Neuronal stem cell (in vitro differentiated cells): ENCODE measurements around the gene PIEZO2.

Experiments used
- DNase-seq: peaks from one replicate; pipeline ENCODE4 v3.0.0-alpha.2; 2013; ENCODE audit warnings: low spot score
- H2AFZ ChIP-seq: one replicate; pipeline ENCODE4 v1.6.1; 2013; ENCODE audit warnings: mild to moderate bottlenecking, low read length, inconsistent platforms
- H2AK5ac ChIP-seq: 2 replicates; pipeline ENCODE4 v1.6.1; 2013; ENCODE audit warnings: low read depth, mild to moderate bottlenecking, inconsistent platforms, low read length, moderate library complexity, mixed read lengths
- H2BK120ac ChIP-seq: 2 replicates; pipeline ENCODE4 v1.6.1; 2013; ENCODE audit warnings: low read depth, mild to moderate bottlenecking, inconsistent platforms, low read length, moderate library complexity, mixed read lengths
- H2BK12ac ChIP-seq: one replicate; pipeline ENCODE4 v1.6.1; 2013; ENCODE audit warnings: low read length, inconsistent platforms
- H2BK15ac ChIP-seq: 2 replicates; pipeline ENCODE4 v1.6.1; 2013; ENCODE audit warnings: mild to moderate bottlenecking, low read length, inconsistent platforms, mixed read lengths
- H2BK5ac ChIP-seq: one replicate; pipeline ENCODE4 v1.6.1; 2013; ENCODE audit warnings: inconsistent platforms, mild to moderate bottlenecking, low read length, moderate library complexity
- H3K14ac ChIP-seq: one replicate; pipeline ENCODE4 v1.6.1; 2013; ENCODE audit warnings: low read length, inconsistent platforms
- H3K18ac ChIP-seq: 2 replicates; pipeline ENCODE4 v1.6.1; 2013; ENCODE audit warnings: low read length, inconsistent platforms
- H3K23ac ChIP-seq: 2 replicates; pipeline ENCODE4 v1.6.1; 2013; ENCODE audit warnings: low read depth, mild to moderate bottlenecking, mixed read lengths, low read length, inconsistent platforms; ENCODE audit not compliant: poor library complexity
- H3K27ac ChIP-seq: replicated peaks from 3 replicates; pipeline ENCODE4 v1.5.1; 2013; ENCODE audit warnings: low read length, inconsistent platforms
- H3K27me3 ChIP-seq, 3 experiments: 2 replicates each; pipeline ENCODE4 v1.6.1; 2013; ENCODE audit warnings: low read length in 3 of 3, mild to moderate bottlenecking in 2 of 3, inconsistent platforms in 1 of 3, low read depth in 1 of 3, mixed read lengths in 1 of 3, moderate library complexity in 1 of 3; ENCODE audit not compliant: control insufficient read depth in 3 of 3, insufficient read depth in 3 of 3
- H3K36me3 ChIP-seq, 2 donors: replicated peaks in 1 of 2; 2 replicates each; pipeline ENCODE4 v1.6.1; 2013; ENCODE audit warnings: low read length in 2 of 2; ENCODE audit not compliant: control insufficient read depth in 2 of 2, insufficient read depth in 2 of 2
- H3K4ac ChIP-seq: 2 replicates; pipeline ENCODE4 v1.6.1; 2013; ENCODE audit warnings: inconsistent platforms, mild to moderate bottlenecking, low read length, moderate library complexity
- H3K4me1 ChIP-seq, 2 donors: 1 replicate in 1 of 2; 2 replicates in 1 of 2; pipeline ENCODE4 v1.6.1; 2013; ENCODE audit warnings: low read length in 2 of 2, low read depth in 1 of 2; ENCODE audit not compliant: control insufficient read depth in 2 of 2, insufficient read depth in 1 of 2
- H3K4me2 ChIP-seq: one replicate; pipeline ENCODE4 v1.6.1; 2013; ENCODE audit warnings: mild to moderate bottlenecking, low read length, inconsistent platforms; ENCODE audit not compliant: insufficient read depth, poor library complexity, severe bottlenecking
- H3K4me3 ChIP-seq, 2 donors: 2 replicates each; pipeline ENCODE4 v1.5.1; 2013; ENCODE audit warnings: low read length in 2 of 2, mild to moderate bottlenecking in 2 of 2, inconsistent platforms in 1 of 2, moderate library complexity in 1 of 2
- H3K79me1 ChIP-seq: one replicate; pipeline ENCODE4 v1.6.1; 2013; ENCODE audit warnings: low read depth, mild to moderate bottlenecking, inconsistent platforms, low read length, moderate library complexity
- H3K9ac ChIP-seq: one replicate; pipeline ENCODE4 v1.6.1; 2013; ENCODE audit warnings: mild to moderate bottlenecking, low read depth, low read length, inconsistent platforms; ENCODE audit not compliant: poor library complexity
- H3K9me3 ChIP-seq, 2 donors: replicated peaks in 1 of 2; 2 replicates each; pipeline versions ENCODE3 to v1.6.1; 2013; ENCODE audit warnings: low read length in 2 of 2, mild to moderate bottlenecking in 2 of 2, inconsistent platforms in 1 of 2, low read depth in 1 of 2, mixed read lengths in 1 of 2, moderate library complexity in 1 of 2; ENCODE audit not compliant: control insufficient read depth in 2 of 2, insufficient read depth in 1 of 2
- H4K8ac ChIP-seq: one replicate; pipeline ENCODE4 v1.6.1; 2013; ENCODE audit warnings: low read depth, mild to moderate bottlenecking, inconsistent platforms, low read length, moderate library complexity
- H4K91ac ChIP-seq: one replicate; pipeline ENCODE4 v1.6.1; 2013; ENCODE audit warnings: low read length, low read depth, mild to moderate bottlenecking, inconsistent platforms; ENCODE audit not compliant: poor library complexity
- WGBS, 2 donors: extraction: QIAGEN DNeasy Blood & Tissue Kit; methylation state at CpG; one replicate each; pipeline ENCODE4 v1.1.7; 2013; ENCODE audit warnings: missing lambda C conversion rate in 2 of 2, mixed read lengths in 1 of 2; ENCODE audit not compliant: insufficient read length in 2 of 2, insufficient replicate concordance in 1 of 2; ENCODE audit errors: extremely low coverage in 2 of 2; 5-methylcytosine and 5-hydroxymethylcytosine counted together

Gene PIEZO2

DNA sequence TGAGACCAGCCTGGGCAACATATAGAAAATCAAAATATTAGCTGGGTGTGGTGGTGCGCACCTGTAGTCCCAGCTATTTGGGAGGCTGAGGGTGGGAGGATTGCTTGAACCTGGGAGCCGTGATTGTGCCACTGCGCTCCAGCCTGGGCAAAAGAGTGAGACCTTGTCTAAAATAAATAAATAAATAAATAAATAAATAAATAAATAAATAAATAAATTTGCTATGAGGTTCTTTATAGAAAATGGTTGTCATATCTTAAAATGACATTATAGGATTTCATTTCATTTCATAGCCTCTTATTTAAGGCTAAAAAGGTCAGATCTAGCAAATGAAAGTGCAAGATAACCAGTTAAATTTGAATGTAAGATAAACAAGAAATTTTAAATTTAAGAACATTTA is 430.6 kb downstream of the PIEZO2 start:
- Histone ChIP-seq H2AK5ac (no peak overlapping the region), H3K4me3 (no peak overlapping the region), H4K91ac (no peak overlapping the region), H3K18ac (no peak overlapping the region), H3K14ac (no peak overlapping the region), H3K36me3 (no peaks in the 10 kb centered on the region), H3K4me1 (no peaks in the 10 kb centered on the region), H4K8ac (no peak overlapping the region), H2BK5ac (no peak overlapping the region), H3K9ac (no peak overlapping the region), H3K4ac (no peak overlapping the region), H3K27ac (no peak overlapping the region), H3K23ac (no peak overlapping the region), H3K9me3 (no peaks in the 10 kb centered on the region), H3K79me1 (no peaks in the 10 kb centered on the region), H3K4me2 (no peak overlapping the region), H2BK15ac (no peak overlapping the region), H2BK120ac (no peak overlapping the region), H2AFZ (no peak overlapping the region), H3K27me3 (no peaks in the 10 kb centered on the region), H2BK12ac (no peak overlapping the region)
- WGBS, 2 donors, result no CpG with 5 or more reads among the region's 3 CpGs
- no peak for DNase-seq

DNA sequence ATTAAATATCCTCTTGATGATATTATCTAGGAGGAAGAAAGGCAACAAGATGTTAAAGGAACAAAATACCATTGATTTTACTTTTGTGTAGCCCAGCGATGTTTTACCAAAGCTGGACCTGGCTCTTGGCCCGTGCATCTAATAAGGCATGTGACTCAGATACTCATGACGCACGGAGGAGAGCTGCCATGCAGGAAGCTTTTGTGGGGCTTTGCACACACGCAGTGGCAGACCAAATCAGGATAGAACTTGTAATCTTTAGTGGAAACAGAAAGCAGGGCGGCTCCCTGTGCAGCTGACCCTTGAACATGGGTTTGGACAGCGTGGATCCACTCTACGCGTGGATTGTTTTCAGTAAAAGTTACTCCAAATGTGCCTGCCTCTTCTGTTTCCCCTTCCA is 433.6 kb downstream of the PIEZO2 start:
- H2AFZ ChIP-seq, result no peak overlapping the region
- no peak overlapping the region for H2BK12ac ChIP-seq
- no peak overlapping the region for H3K4ac ChIP-seq
- no peaks in the 10 kb centered on the region for H3K9me3 ChIP-seq
- no peaks in the 10 kb centered on the region for H3K79me1 ChIP-seq
- H2BK5ac ChIP-seq, result no peak overlapping the region
- DNase-seq, result no peak
- H3K23ac ChIP-seq, result no peak overlapping the region
- no peaks in the 10 kb centered on the region for H3K36me3 ChIP-seq
- H3K4me2 ChIP-seq, result no peak overlapping the region
- no CpG with 5 or more reads among the region's 9 CpGs for whole genome bisulfite sequencing, 2 donors
- no peak overlapping the region for H3K9ac ChIP-seq
- no peak overlapping the region for H3K18ac ChIP-seq
- no peaks in the 10 kb centered on the region for H3K27me3 ChIP-seq
- no peak overlapping the region for H3K27ac ChIP-seq
- no peaks in the 10 kb centered on the region for H3K4me1 ChIP-seq
- no peak overlapping the region for H2AK5ac ChIP-seq
- H3K4me3 ChIP-seq, result no peak overlapping the region
- H4K91ac ChIP-seq, result no peak overlapping the region
- H4K8ac ChIP-seq, result no peak overlapping the region
- H3K14ac ChIP-seq, result no peak overlapping the region
- H2BK120ac ChIP-seq, result no peak overlapping the region
- H2BK15ac ChIP-seq, result no peak overlapping the region

DNA sequence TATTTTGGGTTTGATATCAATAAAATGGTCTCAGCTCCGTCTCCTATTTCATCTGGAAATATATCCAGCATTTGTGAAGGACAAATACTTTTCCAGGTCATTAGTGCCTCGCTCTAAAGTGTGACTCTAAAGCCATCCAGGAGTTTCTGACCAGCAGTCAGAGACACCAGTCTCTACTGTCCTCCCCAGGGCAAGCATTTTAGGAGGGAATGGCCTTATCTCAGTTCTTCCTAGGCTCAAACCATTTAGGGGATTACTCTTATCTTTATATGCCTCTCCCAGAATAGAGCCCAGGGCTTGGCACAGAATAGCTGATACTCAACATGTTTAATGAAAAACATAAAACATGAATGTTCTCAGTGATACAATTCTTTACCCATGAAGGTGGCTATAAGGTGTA is 436.0 kb downstream of the PIEZO2 start:
- Histone ChIP-seq H2AFZ (no peak overlapping the region), H3K27ac (no peak overlapping the region), H2BK5ac (no peak overlapping the region), H3K36me3 (no peaks in the 10 kb centered on the region), H3K27me3 (no peaks in the 10 kb centered on the region), H3K9me3 (no peaks in the 10 kb centered on the region), H3K4me3 (no peak overlapping the region), H4K91ac (no peak overlapping the region), H3K4me1 (no peaks in the 10 kb centered on the region), H3K79me1 (no peaks in the 10 kb centered on the region), H2AK5ac (no peak overlapping the region), H2BK12ac (no peak overlapping the region), H2BK120ac (no peak overlapping the region), H3K23ac (no peak overlapping the region), H3K9ac (no peak overlapping the region), H2BK15ac (no peak overlapping the region), H3K4me2 (no peak overlapping the region), H3K18ac (no peak overlapping the region), H4K8ac (no peak overlapping the region), H3K4ac (no peak overlapping the region), H3K14ac (no peak overlapping the region)
- no CpG with 5 or more reads among the region's 2 CpGs for WGBS, 2 donors
- no peak for DNase-seq

DNA sequence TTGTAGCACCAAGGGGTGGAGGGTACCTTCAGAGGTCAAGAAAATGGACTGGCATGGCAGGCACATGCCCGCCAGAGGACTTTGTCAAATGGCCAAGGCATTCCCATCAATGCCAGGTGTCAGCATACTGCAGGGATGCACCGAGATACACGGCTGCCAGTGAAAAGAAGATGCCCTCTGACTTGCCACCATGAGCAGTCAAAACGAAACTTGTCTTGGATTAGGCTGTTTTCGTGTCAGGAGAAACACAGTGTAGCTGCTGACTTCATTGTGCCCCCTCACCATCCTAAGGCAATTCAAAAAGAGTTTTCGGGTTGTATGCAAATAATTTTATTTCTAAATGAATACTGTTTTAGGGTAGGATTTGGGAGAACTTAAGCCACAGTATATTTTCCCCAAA is 442.1 kb downstream of the PIEZO2 start:
- Histone ChIP-seq H3K14ac (no peak overlapping the region), H3K27ac (no peak overlapping the region), H4K8ac (no peak overlapping the region), H3K9me3 (no peaks in the 10 kb centered on the region), H3K4me3 (no peak overlapping the region), H3K79me1 (no peaks in the 10 kb centered on the region), H3K36me3 (no peaks in the 10 kb centered on the region), H3K4ac (no peak overlapping the region), H2AK5ac (no peak overlapping the region), H2BK12ac (no peak overlapping the region), H3K27me3 (no peaks in the 10 kb centered on the region), H3K9ac (no peak overlapping the region), H2BK120ac (no peak overlapping the region), H3K18ac (no peak overlapping the region), H2BK15ac (no peak overlapping the region), H3K4me2 (no peak overlapping the region), H3K23ac (no peak overlapping the region), H2BK5ac (no peak overlapping the region), H4K91ac (no peak overlapping the region), H2AFZ (no peak overlapping the region), H3K4me1 (peaks cover 0 to 3% of the 10 kb centered on the region in 2 donors)
- no CpG with 5 or more reads among the region's 6 CpGs for WGBS, 2 donors
- DNase-seq, result no peak
